DND-41 (cell line): ENCODE measurements around the gene MRPL4.

Experiments used
- ATAC-seq: fragments of 200-7000 bp; cut with Tn5 transposase; 3 replicates; pipeline ENCODE4 v1.9.1; 2021; ENCODE audit warnings: low read depth; ENCODE audit not compliant: insufficient read depth
- DNase-seq: peaks from one replicate; pipeline ENCODE4 v3.0.0-alpha.2; 2020
- H2AFZ ChIP-seq: 2 replicates; pipeline ENCODE4 v1.6.0; 2012; ENCODE audit warnings: low read depth, low read length
- H3K27ac ChIP-seq: 2 replicates; pipeline ENCODE4 v1.5.1; 2012; ENCODE audit warnings: low read length, inconsistent platforms
- H3K27me3 ChIP-seq: fragments of 200-600 bp; sonication (generic); 2 replicates; pipeline ENCODE4 v1.6.0; 2012; ENCODE audit warnings: low read length, mild to moderate bottlenecking, inconsistent platforms; ENCODE audit not compliant: insufficient read depth, poor library complexity
- H3K36me3 ChIP-seq: 2 replicates; pipeline ENCODE4 v1.5.1; 2012; ENCODE audit warnings: low read length, inconsistent platforms; ENCODE audit not compliant: insufficient read depth
- H3K4me1 ChIP-seq: 2 replicates; pipeline ENCODE4 v1.5.1; 2012; ENCODE audit warnings: mild to moderate bottlenecking, low read length; ENCODE audit not compliant: insufficient read depth
- H3K4me2 ChIP-seq: 2 replicates; pipeline ENCODE4 v1.6.0; 2012; ENCODE audit warnings: mild to moderate bottlenecking, moderate library complexity, low read length, inconsistent platforms; ENCODE audit not compliant: insufficient read depth
- H3K4me3 ChIP-seq, 2 experiments: fragments of 200-600 bp in 1 of 2; shearing (Covaris generic) in 1 of 2; 2 replicates each; pipeline ENCODE4 v1.5.1; 2012 to 2016; ENCODE audit warnings: inconsistent platforms in 2 of 2, low read length in 2 of 2, mild to moderate bottlenecking in 2 of 2, low read depth in 1 of 2, moderate library complexity in 1 of 2
- H3K79me2 ChIP-seq: 2 replicates; pipeline ENCODE4 v1.6.0; 2012; ENCODE audit warnings: low read length, inconsistent platforms; ENCODE audit not compliant: insufficient read depth
- H3K9ac ChIP-seq: 2 replicates; pipeline ENCODE4 v1.6.0; 2012; ENCODE audit warnings: low read depth, mild to moderate bottlenecking, inconsistent platforms, low read length, moderate library complexity
- H3K9me3 ChIP-seq: 2 replicates; pipeline ENCODE4 v1.5.1; 2012; ENCODE audit warnings: low read length, moderate library complexity, mild to moderate bottlenecking, inconsistent platforms; ENCODE audit not compliant: insufficient read depth, severe bottlenecking
- H4K20me1 ChIP-seq: 2 replicates; pipeline ENCODE4 v1.6.0; 2012; ENCODE audit warnings: low read length; ENCODE audit not compliant: insufficient read depth
- EZH2 ChIP-seq: IDR thresholded peaks from 3 replicates; pipeline ENCODE4 v1.6.1; 2012; ENCODE audit warnings: borderline replicate concordance, low read depth, mild to moderate bottlenecking, moderate library complexity, low read length, inconsistent platforms; ENCODE audit not compliant: severe bottlenecking
- TF ChIP-seq, protein P1 (sequence below): IDR thresholded peaks from 2 replicates; pipeline ENCODE4 v1.5.1; 2012; ENCODE audit warnings: borderline replicate concordance, low read length, moderate library complexity, mild to moderate bottlenecking; ENCODE audit not compliant: poor library complexity, severe bottlenecking; ENCODE audit errors: extremely low read depth

The MRPL4 gene

DNA sequence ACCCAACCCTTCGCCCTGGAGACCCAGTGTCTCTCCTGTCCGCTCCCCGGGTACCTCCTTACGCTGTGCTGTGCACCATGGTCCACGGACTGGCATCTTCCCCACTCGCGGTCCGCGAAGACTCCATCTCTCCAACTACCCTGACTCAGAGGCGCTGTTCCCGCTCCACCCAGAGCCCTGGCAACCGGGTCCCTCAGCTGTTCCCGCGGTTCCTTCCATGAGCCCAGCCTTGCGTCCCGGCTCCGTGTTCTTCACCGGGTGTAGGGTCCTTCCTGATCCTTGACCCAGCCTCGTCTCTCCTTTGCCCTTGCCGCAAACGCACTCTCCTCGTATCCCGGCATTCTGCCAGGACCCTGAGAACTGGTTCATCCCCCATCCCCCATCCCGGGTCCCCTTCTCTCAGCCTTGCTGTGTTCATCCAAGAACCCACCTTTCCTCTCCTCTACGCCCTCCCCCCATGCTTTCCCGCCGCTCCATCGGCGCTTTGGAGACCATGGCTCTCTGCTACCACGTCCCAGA lies 38.4 kb downstream of the MRPL4 start:
- no peak overlapping the region for H3K4me2 ChIP-seq
- H3K36me3 ChIP-seq = peaks cover 1% of the 10 kb centered on the region; the same call in 1 of the 2 replicates
- peaks cover 22% of the 10 kb centered on the region for H3K4me1 ChIP-seq
- H3K9ac ChIP-seq = no peak overlapping the region
- no peaks in the 10 kb centered on the region for H3K27me3 ChIP-seq
- H4K20me1 ChIP-seq = no peaks in the 10 kb centered on the region
- no peak overlapping the region for H3K27ac ChIP-seq
- no peaks in the 10 kb centered on the region for H3K9me3 ChIP-seq
- no peaks in the 10 kb centered on the region for H3K79me2 ChIP-seq
- no peak for TF ChIP-seq EZH2
- TF ChIP-seq, protein P1, sequence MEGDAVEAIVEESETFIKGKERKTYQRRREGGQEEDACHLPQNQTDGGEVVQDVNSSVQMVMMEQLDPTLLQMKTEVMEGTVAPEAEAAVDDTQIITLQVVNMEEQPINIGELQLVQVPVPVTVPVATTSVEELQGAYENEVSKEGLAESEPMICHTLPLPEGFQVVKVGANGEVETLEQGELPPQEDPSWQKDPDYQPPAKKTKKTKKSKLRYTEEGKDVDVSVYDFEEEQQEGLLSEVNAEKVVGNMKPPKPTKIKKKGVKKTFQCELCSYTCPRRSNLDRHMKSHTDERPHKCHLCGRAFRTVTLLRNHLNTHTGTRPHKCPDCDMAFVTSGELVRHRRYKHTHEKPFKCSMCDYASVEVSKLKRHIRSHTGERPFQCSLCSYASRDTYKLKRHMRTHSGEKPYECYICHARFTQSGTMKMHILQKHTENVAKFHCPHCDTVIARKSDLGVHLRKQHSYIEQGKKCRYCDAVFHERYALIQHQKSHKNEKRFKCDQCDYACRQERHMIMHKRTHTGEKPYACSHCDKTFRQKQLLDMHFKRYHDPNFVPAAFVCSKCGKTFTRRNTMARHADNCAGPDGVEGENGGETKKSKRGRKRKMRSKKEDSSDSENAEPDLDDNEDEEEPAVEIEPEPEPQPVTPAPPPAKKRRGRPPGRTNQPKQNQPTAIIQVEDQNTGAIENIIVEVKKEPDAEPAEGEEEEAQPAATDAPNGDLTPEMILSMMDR = no peak
- H2AFZ ChIP-seq = no peak overlapping the region
- ATAC-seq (no peak), DNase-seq (no peak)
- H3K4me3 ChIP-seq = no peak overlapping the region

DNA sequence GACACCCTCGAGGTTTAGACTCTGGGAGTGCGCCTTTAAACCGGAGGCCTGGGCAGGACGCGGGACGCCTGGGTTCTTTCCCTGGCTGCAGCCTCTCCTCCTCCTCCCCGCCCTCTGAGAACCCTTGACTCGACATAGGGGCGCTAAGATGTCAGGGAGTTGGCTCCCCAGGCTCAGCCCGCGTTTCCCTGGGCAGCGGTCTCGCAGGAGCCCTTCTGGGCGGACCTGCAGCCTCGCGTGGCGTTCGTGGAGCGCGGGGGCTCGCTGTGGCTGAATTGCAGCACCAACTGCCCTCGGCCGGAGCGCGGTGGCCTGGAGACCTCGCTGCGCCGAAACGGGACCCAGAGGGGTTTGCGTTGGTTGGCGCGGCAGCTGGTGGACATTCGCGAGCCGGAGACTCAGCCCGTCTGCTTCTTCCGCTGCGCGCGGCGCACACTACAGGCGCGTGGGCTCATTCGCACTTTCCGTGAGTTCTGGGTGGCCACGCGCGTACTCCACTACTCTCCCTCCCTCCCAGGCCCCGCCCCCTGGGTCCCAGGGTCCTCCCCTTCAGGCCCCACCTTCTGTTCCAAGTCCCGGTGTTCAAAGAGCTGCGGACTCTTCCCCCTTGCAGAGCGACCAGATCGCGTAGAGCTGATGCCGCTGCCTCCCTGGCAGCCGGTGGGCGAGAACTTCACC lies 39.0 kb downstream of the MRPL4 start:
- DNase-seq (no peak), ATAC-seq (no peak)
- Histone ChIP-seq H3K4me1 (peaks cover 16% of the 10 kb centered on the region), H3K4me3 (no peak overlapping the region), H3K9me3 (no peaks in the 10 kb centered on the region), H3K79me2 (no peaks in the 10 kb centered on the region), H4K20me1 (no peaks in the 10 kb centered on the region), H3K27ac (no peak overlapping the region), H3K9ac (no peak overlapping the region), H3K36me3 (no peaks in the 10 kb centered on the region), H2AFZ (no peak overlapping the region), H3K27me3 (no peaks in the 10 kb centered on the region), H3K4me2 (no peak overlapping the region)
- no peak for TF ChIP-seq EZH2
- TF ChIP-seq, protein P1 = no peak

DNA sequence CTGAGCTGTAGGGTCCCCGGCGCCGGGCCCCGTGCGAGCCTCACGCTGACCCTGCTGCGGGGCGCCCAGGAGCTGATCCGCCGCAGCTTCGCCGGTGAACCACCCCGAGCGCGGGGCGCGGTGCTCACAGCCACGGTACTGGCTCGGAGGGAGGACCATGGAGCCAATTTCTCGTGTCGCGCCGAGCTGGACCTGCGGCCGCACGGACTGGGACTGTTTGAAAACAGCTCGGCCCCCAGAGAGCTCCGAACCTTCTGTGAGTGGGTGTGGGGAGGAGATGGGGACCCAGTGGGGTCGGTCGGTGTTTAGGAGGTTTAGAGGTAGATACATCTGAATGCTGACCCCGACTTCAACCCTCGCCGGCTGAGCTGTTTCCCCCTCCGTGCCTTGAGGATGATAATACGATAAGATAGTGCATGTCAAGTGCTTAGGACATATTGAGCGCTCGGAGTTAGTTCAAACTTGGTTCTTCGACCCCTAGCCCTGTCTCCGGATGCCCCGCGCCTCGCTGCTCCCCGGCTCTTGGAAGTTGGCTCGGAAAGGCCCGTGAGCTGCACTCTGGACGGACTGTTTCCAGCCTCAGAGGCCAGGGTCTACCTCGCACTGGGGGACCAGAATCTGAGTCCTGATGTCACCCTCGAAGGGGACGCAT lies 39.7 kb downstream of the MRPL4 start:
- Histone ChIP-seq H3K9me3 (no peaks in the 10 kb centered on the region), H4K20me1 (no peaks in the 10 kb centered on the region), H3K4me1 (peaks cover 10% of the 10 kb centered on the region), H3K9ac (no peak overlapping the region), H2AFZ (no peak overlapping the region), H3K36me3 (no peaks in the 10 kb centered on the region), H3K27me3 (no peaks in the 10 kb centered on the region), H3K27ac (no peak overlapping the region), H3K79me2 (no peaks in the 10 kb centered on the region), H3K4me3 (no peak overlapping the region), H3K4me2 (no peak overlapping the region)
- ATAC-seq (no peak), DNase-seq (no peak)
- TF ChIP-seq, protein P1 = no peak
- no peak for TF ChIP-seq EZH2
